ENCODE data around the gene COG8.
"Not testable (repeated sequence)": the region's sequence is repeated elsewhere in the genome, so short reads cannot be mapped to it uniquely, and the experiment has no call there.

COG8 gene

DNA sequence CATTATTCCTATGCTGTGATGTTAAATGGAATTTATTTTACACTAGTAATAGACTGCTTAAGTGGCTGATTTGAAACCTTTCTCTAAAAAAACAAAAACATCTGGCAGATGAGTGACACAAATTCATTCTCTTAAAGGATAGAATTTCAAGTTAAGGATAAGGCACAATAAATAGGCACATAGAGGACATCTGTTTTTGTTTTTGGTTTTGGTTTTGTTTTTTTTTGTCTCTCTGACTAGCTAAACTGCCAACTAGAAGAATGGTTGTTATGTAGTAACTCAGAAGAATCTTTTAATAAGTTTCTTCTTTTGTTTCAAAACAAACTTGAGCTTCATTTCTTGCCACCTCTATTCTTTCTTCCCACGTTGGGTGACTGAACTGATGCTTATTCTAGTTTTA is 33.3 kb downstream of the COG8 start:
- DNase-seq (ENCODE audit: low spot score) = no peak
- H3K27ac ChIP-seq = no peak overlapping the region
- POLR2A ChIA-PET (ENCODE audit: low non-redundant PET) = no interaction called here
- no peak for TF ChIP-seq CTCF (conservative IDR thresholded peaks at IDR 0.05; ENCODE audit: low read depth)
- CTCF ChIA-PET = interaction anchor here (0.7 kb wide), 1 partner anchor 621 kb away, joined by 4 read pairs; no protein-coding TSS in a partner anchor

DNA sequence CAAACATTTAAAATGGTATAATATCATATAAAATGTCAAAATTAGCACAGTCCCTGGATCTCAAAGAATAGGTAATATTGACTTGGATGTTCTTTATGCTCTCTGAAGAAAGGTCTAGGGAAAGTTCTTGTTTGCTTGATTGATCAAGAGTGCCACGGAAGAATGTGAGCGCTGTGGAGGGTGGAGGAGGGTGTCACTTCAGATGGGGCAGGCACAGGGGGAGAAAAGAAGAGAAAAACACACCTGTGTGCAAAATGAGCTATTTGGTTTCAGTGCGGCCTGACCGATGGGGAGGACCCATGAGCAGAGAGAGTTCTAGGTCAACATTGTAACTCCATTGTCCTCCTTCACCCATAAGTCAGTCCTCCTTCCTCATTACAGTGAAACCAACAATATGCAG is 37.1 kb downstream of the COG8 start:
- ChIA-PET POLR2A (ENCODE audit: low non-redundant PET) (no interaction called here), CTCF (no interaction called here)
- no peak for DNase-seq (ENCODE audit: low spot score)
- TF ChIP-seq CTCF (conservative IDR thresholded peaks at IDR 0.05; ENCODE audit: low read depth) = no peak
- no peak overlapping the region for H3K27ac ChIP-seq

DNA sequence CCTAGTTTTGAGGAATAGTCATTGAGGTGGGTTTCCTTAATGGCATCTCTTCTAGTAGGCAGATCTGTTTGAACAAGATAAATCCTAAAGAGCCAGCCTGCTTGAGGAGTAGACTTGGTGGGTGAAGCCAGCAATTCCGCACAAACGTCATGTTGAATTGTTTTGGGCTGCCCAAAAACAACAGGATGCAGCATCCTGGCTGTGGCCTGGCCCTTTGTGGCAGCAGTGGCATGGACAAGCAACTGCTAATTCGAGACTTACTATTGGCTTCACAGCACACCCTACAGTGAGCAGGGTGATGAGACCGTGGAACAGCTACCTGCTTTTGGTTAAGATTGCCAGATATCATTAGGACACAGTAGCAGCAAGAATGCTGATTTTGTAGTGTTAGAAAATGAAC is 37.5 kb downstream of the COG8 start:
- CTCF ChIA-PET = no interaction called here
- POLR2A ChIA-PET (ENCODE audit: low non-redundant PET) = no interaction called here
- no peak for TF ChIP-seq CTCF (conservative IDR thresholded peaks at IDR 0.05; ENCODE audit: low read depth)
- DNase-seq (ENCODE audit: low spot score) = no peak
- H3K27ac ChIP-seq = no peak overlapping the region

DNA sequence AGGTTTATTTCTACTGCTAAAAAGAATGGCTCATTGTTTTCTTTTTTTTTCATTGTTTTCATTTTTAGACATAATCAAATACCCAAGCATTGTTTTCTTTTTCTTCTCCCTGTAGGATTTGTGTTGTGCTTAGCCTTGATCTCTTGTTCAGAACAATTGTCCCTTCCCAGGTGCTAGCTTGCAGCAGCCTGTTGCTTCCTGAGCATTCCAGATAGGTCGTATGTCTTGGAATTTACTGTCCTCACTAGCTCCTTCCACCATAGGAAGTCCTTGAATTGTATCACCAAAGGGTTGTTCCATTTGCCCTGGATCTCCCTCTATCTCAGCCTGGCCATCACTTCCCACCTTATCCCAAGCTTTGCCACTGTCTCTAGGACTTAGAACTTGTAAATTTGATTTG is 38.2 kb downstream of the COG8 start:
- CTCF ChIA-PET = interaction anchor here (0.5 to 0.6 kb wide), 2 partner anchors 58 to 1138 kb away, joined by 3 read pairs; no protein-coding TSS in a partner anchor
- DNase-seq (ENCODE audit: low spot score) = no peak
- no peak overlapping the region for H3K27ac ChIP-seq
- TF ChIP-seq CTCF (conservative IDR thresholded peaks at IDR 0.05; ENCODE audit: low read depth) = no peak
- POLR2A ChIA-PET (ENCODE audit: low non-redundant PET) = no interaction called here

GRCh38 chr16:69298261-69298660 is 41.1 kb downstream of the COG8 start:
- ChIA-PET CTCF (no interaction called here), POLR2A (ENCODE audit: low non-redundant PET) (no interaction called here)
- no peak for DNase-seq (ENCODE audit: low spot score)
- no peak overlapping the region for H3K27ac ChIP-seq
- TF ChIP-seq CTCF (conservative IDR thresholded peaks at IDR 0.05; ENCODE audit: low read depth) = no peak

GRCh38 chr16:69296771-69297170 is 42.6 kb downstream of the COG8 start:
- POLR2A ChIA-PET (ENCODE audit: low non-redundant PET); CTCF ChIA-PET; H3K27ac ChIP-seq; DNase-seq (ENCODE audit: low spot score): not testable (repeated sequence)

GRCh38 chr16:69294051-69294450 is 45.3 kb downstream of the COG8 start:
- CTCF ChIA-PET = interaction anchor here (0.7 kb wide), 1 partner anchor 672 kb away, joined by 3 read pairs; no protein-coding TSS in a partner anchor
- POLR2A ChIA-PET (ENCODE audit: low non-redundant PET) = no interaction called here
- peak overlapping the region; percentile 18; the same call in 1 of the 2 replicates for H3K27ac ChIP-seq
- no peak for TF ChIP-seq CTCF (conservative IDR thresholded peaks at IDR 0.05; ENCODE audit: low read depth)
- no peak for DNase-seq (ENCODE audit: low spot score)
